ENCODE measurements around the gene FNDC7. TPM values are rescaled to one million over a fixed set of nuclear protein-coding genes. Genes with fewer than 3 reads are reported as not detected.
"Not testable (repeated sequence)": the region's sequence is repeated elsewhere in the genome, so short reads cannot be mapped to it uniquely, and the experiment has no call there.

The FNDC7 gene
- total and polyA plus RNA-seq, 2 donors (not counting 3 experiments of a cell fraction or from before 2014, with no cell fraction given), result not detected

- POLR2A ChIA-PET, result interaction anchor here (2.5 kb wide), 1 partner anchor 11 kb away, joined by 11 read pairs; the partner anchor contains the start of gene PRPF38B
- dilution Hi-C loops (cut with MboI; ENCODE audit: extremely low pct_ligation_motif_present, low sequenced_read_pairs); H3K9me3 ChIP-seq (replicated peaks; ENCODE audit: control insufficient read depth, insufficient read depth, low read length); H4K20me1 ChIP-seq (replicated peaks; ENCODE audit: control insufficient read depth, extremely low read depth, insufficient read depth, low read length); FAIRE-seq; H3K4me1 ChIP-seq (ENCODE audit: control insufficient read depth, extremely low read depth, insufficient read depth, low read length); H3K36me3 ChIP-seq (ENCODE audit: control insufficient read depth in 2 of 2, extremely low read depth in 1 of 2, insufficient read depth in 2 of 2, low read length in 2 of 2); H3K4me2 ChIP-seq (ENCODE audit: insufficient read depth, low read length); H3K27ac ChIP-seq (ENCODE audit: insufficient read depth, low read depth, low read length); CTCF ChIA-PET; H3K79me2 ChIP-seq (ENCODE audit: control insufficient read depth, insufficient read depth, low read length); H3K4me3 ChIP-seq (replicated peaks in 1 of 3; ENCODE audit: insufficient read depth in 1 of 3, low read depth in 1 of 3, low read length in 3 of 3); H3K9ac ChIP-seq (replicated peaks; ENCODE audit: extremely low read depth, insufficient read depth, low read length); H3K9me1 ChIP-seq (replicated peaks; ENCODE audit: control insufficient read depth, extremely low read depth, insufficient read depth, low read length); H3K27me3 ChIP-seq (ENCODE audit: control insufficient read depth in 2 of 2, insufficient read depth in 2 of 2, low read length in 2 of 2); BruUV-seq (replicated peaks): not testable (repeated sequence)
- H2AFZ ChIP-seq (ENCODE audit: low read depth, low read length), result peak overlapping the region; percentile 73
- peak; percentile 67 for TF ChIP-seq GATA2 (IDR thresholded peaks at IDR 0.05; ENCODE audit: insufficient read depth, insufficient read length, low read depth, low read length)
- DNase-seq (ENCODE audit: low read depth, low spot score), result peak; percentile 9
- intact Hi-C loops (cut with micrococcal nuclease), result loop anchor here (1.0 kb wide), 1 partner anchor 11 kb away; the partner anchor contains the start of gene PRPF38B
These were observed 31.0 kb upstream of the FNDC7 start for GRCh38 chr1:108681701-108682100.

- POLR2A ChIA-PET, result no interaction called here
- CTCF ChIA-PET, result no interaction called here
- DNase-seq (ENCODE audit: low read depth, low spot score), result no peak
These were observed 27.2 kb upstream of the FNDC7 start for GRCh38 chr1:108685529-108685928.

More at GRCh38 chr1:108685529-108685928, 27.2 kb upstream of the FNDC7 start:
- Histone ChIP-seq H4K20me1 (replicated peaks; ENCODE audit: control insufficient read depth, extremely low read depth, insufficient read depth, low read length) (no peaks in the 10 kb centered on the region), H2AFZ (ENCODE audit: low read depth, low read length) (no peak overlapping the region), H3K9ac (replicated peaks; ENCODE audit: extremely low read depth, insufficient read depth, low read length) (no peak overlapping the region), H3K4me2 (ENCODE audit: insufficient read depth, low read length) (no peak overlapping the region), H3K4me3 (replicated peaks in 1 of 3; ENCODE audit: insufficient read depth in 1 of 3, low read depth in 1 of 3, low read length in 3 of 3) (no peak overlapping the region), H3K79me2 (ENCODE audit: control insufficient read depth, insufficient read depth, low read length) (no peaks in the 10 kb centered on the region), H3K27me3 (ENCODE audit: control insufficient read depth in 2 of 2, insufficient read depth in 2 of 2, low read length in 2 of 2) (no peaks in the 10 kb centered on the region), H3K36me3 (ENCODE audit: control insufficient read depth in 2 of 2, extremely low read depth in 1 of 2, insufficient read depth in 2 of 2, low read length in 2 of 2) (no peaks in the 10 kb centered on the region), H3K9me1 (replicated peaks; ENCODE audit: control insufficient read depth, extremely low read depth, insufficient read depth, low read length) (no peaks in the 10 kb centered on the region), H3K4me1 (ENCODE audit: control insufficient read depth, extremely low read depth, insufficient read depth, low read length) (peaks cover 8% of the 10 kb centered on the region), H3K9me3 (replicated peaks; ENCODE audit: control insufficient read depth, insufficient read depth, low read length) (no peaks in the 10 kb centered on the region), H3K27ac (ENCODE audit: insufficient read depth, low read depth, low read length) (no peak overlapping the region)
- no peak for FAIRE-seq
- TF ChIP-seq POLR2A (IDR thresholded peaks at IDR 0.05; ENCODE audit: low read depth, low read length), result no peak
- no peak for TF ChIP-seq POLR2AphosphoS5 (IDR thresholded peaks at IDR 0.05; ENCODE audit: insufficient read depth, low read depth, low read length)
- TF ChIP-seq EZH2 (IDR thresholded peaks at IDR 0.05; ENCODE audit: borderline replicate concordance, low read depth, low read length, severe bottlenecking), result no peak
- TF ChIP-seq CTCF (IDR thresholded peaks at IDR 0.05; ENCODE audit: extremely low read depth in 1 of 2, insufficient read depth in 1 of 2, low read depth in 1 of 2, low read length in 2 of 2), result no peak
- no peak for TF ChIP-seq MYC (IDR thresholded peaks at IDR 0.05; ENCODE audit: low read depth, low read length)
- TF ChIP-seq GATA2 (IDR thresholded peaks at IDR 0.05; ENCODE audit: insufficient read depth, insufficient read length, low read depth, low read length), result no peak
- dilution Hi-C loops (cut with MboI; ENCODE audit: extremely low pct_ligation_motif_present, low sequenced_read_pairs) (no loop called here), intact Hi-C loops (cut with micrococcal nuclease) (no loop called here)
- BruUV-seq (replicated peaks), result no TSS peak
